ENCODE data around the gene SPIRE1. TPM values are rescaled to one million over a fixed set of nuclear protein-coding genes. Genes with fewer than 3 reads are reported as not detected.
"Not testable (repeated sequence)": the region's sequence is repeated elsewhere in the genome, so short reads cannot be mapped to it uniquely, and the experiment has no call there.

The SPIRE1 gene
- total RNA-seq, 1 experiment from 2014 or later, result 26.1 TPM

GRCh38 chr18:12551466-12551865 is 106.4 kb downstream of the SPIRE1 start:
- H3K9me3 ChIP-seq (ENCODE audit: insufficient read depth, low read depth); H3K27ac ChIP-seq; H3K4me3 ChIP-seq; intact Hi-C loops (cut with micrococcal nuclease; ENCODE audit: unreplicated experiment); H3K9me2 ChIP-seq (ENCODE audit: insufficient read depth); H3K4me1 ChIP-seq (replicated peaks; ENCODE audit: insufficient read depth); H4K20me1 ChIP-seq (ENCODE audit: insufficient read depth); CTCF ChIA-PET; POLR2A ChIA-PET (ENCODE audit: unreplicated experiment); DNase-seq; H3K4me2 ChIP-seq; BruUV-seq (replicated peaks); H3F3A ChIP-seq (ENCODE audit: insufficient read depth, low read depth); H3K79me2 ChIP-seq (ENCODE audit: low read depth); H2AFZ ChIP-seq; H3K27me3 ChIP-seq (ENCODE audit: insufficient read depth, low read depth); H3K36me3 ChIP-seq (ENCODE audit: low read depth): not testable (repeated sequence)

GRCh38 chr18:12543697-12544096 is 114.2 kb downstream of the SPIRE1 start:
- H3K4me2 ChIP-seq, result no peak overlapping the region
- TF ChIP-seq CTCF (conservative IDR thresholded peaks at IDR 0.05), result no peak
- no peak for TF ChIP-seq EZH2 (IDR thresholded peaks at IDR 0.05; ENCODE audit: low read depth)
- H3K27me3 ChIP-seq (ENCODE audit: insufficient read depth, low read depth), result no peaks in the 10 kb centered on the region
- no peaks in the 10 kb centered on the region for H3K4me1 ChIP-seq (replicated peaks; ENCODE audit: insufficient read depth)
- no TSS peak for BruUV-seq (replicated peaks)
- peaks cover 11% of the 10 kb centered on the region for H3K9me3 ChIP-seq (ENCODE audit: insufficient read depth, low read depth)
- H3K9me2 ChIP-seq (ENCODE audit: insufficient read depth), result 0 out of 2 replicates have a peak, but pooled peaks cover 3% of the 10 kb centered on the region
- intact Hi-C loops (cut with micrococcal nuclease; ENCODE audit: unreplicated experiment), result no loop called here
- H3K79me2 ChIP-seq (ENCODE audit: low read depth), result no peaks in the 10 kb centered on the region
- H3K4me3 ChIP-seq, result no peak overlapping the region
- no peak overlapping the region for H3K27ac ChIP-seq
- H3K36me3 ChIP-seq (ENCODE audit: low read depth), result no peaks in the 10 kb centered on the region
- no peak overlapping the region for H2AFZ ChIP-seq
- H4K20me1 ChIP-seq (ENCODE audit: insufficient read depth), result no peaks in the 10 kb centered on the region
- ChIA-PET CTCF (no interaction called here), POLR2A (ENCODE audit: unreplicated experiment) (no interaction called here)
- no peak for DNase-seq
- H3F3A ChIP-seq (ENCODE audit: insufficient read depth, low read depth), result no peaks in the 10 kb centered on the region

GRCh38 chr18:12540751-12541150 is 117.2 kb downstream of the SPIRE1 start:
- ChIA-PET CTCF (no interaction called here), POLR2A (ENCODE audit: unreplicated experiment) (no interaction called here)
- no peaks in the 10 kb centered on the region for H3F3A ChIP-seq (ENCODE audit: insufficient read depth, low read depth)
- H3K4me2 ChIP-seq, result no peak overlapping the region
- H3K9me3 ChIP-seq (ENCODE audit: insufficient read depth, low read depth), result peaks cover 11% of the 10 kb centered on the region
- no peak overlapping the region for H2AFZ ChIP-seq
- no peak overlapping the region for H3K27ac ChIP-seq
- H3K27me3 ChIP-seq (ENCODE audit: insufficient read depth, low read depth), result no peaks in the 10 kb centered on the region
- no peak for DNase-seq
- no peaks in the 10 kb centered on the region for H3K36me3 ChIP-seq (ENCODE audit: low read depth)
- TF ChIP-seq EZH2 (IDR thresholded peaks at IDR 0.05; ENCODE audit: low read depth), result no peak
- TF ChIP-seq CTCF (conservative IDR thresholded peaks at IDR 0.05), result no peak
- intact Hi-C loops (cut with micrococcal nuclease; ENCODE audit: unreplicated experiment), result no loop called here
- H3K4me3 ChIP-seq, result no peak overlapping the region
- no TSS peak for BruUV-seq (replicated peaks)
- 0 out of 2 replicates have a peak, but pooled peaks cover 3% of the 10 kb centered on the region for H3K9me2 ChIP-seq (ENCODE audit: insufficient read depth)
- H3K4me1 ChIP-seq (replicated peaks; ENCODE audit: insufficient read depth), result no peaks in the 10 kb centered on the region
- H4K20me1 ChIP-seq (ENCODE audit: insufficient read depth), result no peaks in the 10 kb centered on the region
- no peaks in the 10 kb centered on the region for H3K79me2 ChIP-seq (ENCODE audit: low read depth)

GRCh38 chr18:12539158-12539557 is 118.7 kb downstream of the SPIRE1 start:
- H3K27me3 ChIP-seq (ENCODE audit: insufficient read depth, low read depth); POLR2A ChIA-PET (ENCODE audit: unreplicated experiment); BruUV-seq (replicated peaks); H3K27ac ChIP-seq; CTCF ChIA-PET; H2AFZ ChIP-seq; intact Hi-C loops (cut with micrococcal nuclease; ENCODE audit: unreplicated experiment); DNase-seq; H3K4me2 ChIP-seq; H3K4me3 ChIP-seq; H3K79me2 ChIP-seq (ENCODE audit: low read depth); H3K36me3 ChIP-seq (ENCODE audit: low read depth); H3K4me1 ChIP-seq (replicated peaks; ENCODE audit: insufficient read depth); H3F3A ChIP-seq (ENCODE audit: insufficient read depth, low read depth); H3K9me2 ChIP-seq (ENCODE audit: insufficient read depth); H4K20me1 ChIP-seq (ENCODE audit: insufficient read depth): not testable (repeated sequence)
- H3K9me3 ChIP-seq (ENCODE audit: insufficient read depth, low read depth), result peaks cover 11% of the 10 kb centered on the region

Data from PC-9 (cell line).